Stomach (tissue), 4 donors: Measurements from ENCODE around the gene ALX4.

Source experiments
- CTCF ChIP-seq, 7 experiments: fragments of 450-650 bp in 4 of 7; fragments of 200-600 bp in 3 of 7; sonication (generic) in 3 of 7; IDR thresholded peaks; one replicate each; pipeline ENCODE4 v1.5.1; 2016 to 2019; ENCODE audit warnings: antibody characterized with exemption in 7 of 7, control low read depth in 2 of 7, mild to moderate bottlenecking in 1 of 7
- POLR2A ChIP-seq, 4 donors: fragments of 450-650 bp; IDR thresholded peaks; one replicate each; pipeline ENCODE4 v1.6.1; 2016; ENCODE audit warnings: antibody characterized with exemption in 4 of 4, control low read depth in 2 of 4, mild to moderate bottlenecking in 1 of 4, moderate library complexity in 1 of 4

GRCh38 chr11:44226945-44227344 lies 83.0 kb downstream of the ALX4 start:
- no peak for TF ChIP-seq CTCF (IDR thresholded peaks at IDR 0.05)
- no peak for TF ChIP-seq POLR2A (IDR thresholded peaks at IDR 0.05)
